HG03108 (cell line): ENCODE data around the gene PPP2R5C.

Experiments
- ATAC-seq: cut with Tn5 transposase; IDR thresholded peaks from one replicate; pipeline ENCODE4 v1.9.1; 2021; ENCODE audit warnings: moderate library complexity; ENCODE audit not compliant: unreplicated experiment

PPP2R5C gene

DNA sequence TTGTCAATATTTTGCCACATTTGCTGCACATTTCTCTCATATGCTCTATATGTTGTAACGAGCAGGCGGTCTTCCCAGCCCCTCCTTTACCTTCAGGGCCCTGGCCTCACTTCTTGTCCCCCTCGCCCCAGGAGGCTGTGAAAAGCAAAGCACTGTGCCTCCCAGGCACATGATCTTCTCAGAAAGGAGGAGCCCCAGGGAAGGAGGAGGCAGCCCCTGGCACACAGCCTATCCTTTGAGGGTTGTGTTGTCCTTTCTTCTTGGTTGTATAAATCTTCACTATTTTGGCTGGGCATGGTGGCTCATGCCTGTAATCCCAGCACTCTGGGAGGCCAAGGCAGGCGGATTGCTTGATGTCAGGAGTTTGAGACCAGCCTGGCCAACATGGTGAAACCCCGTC lies 77.0 kb downstream of the PPP2R5C start:
- no peak for ATAC-seq

DNA sequence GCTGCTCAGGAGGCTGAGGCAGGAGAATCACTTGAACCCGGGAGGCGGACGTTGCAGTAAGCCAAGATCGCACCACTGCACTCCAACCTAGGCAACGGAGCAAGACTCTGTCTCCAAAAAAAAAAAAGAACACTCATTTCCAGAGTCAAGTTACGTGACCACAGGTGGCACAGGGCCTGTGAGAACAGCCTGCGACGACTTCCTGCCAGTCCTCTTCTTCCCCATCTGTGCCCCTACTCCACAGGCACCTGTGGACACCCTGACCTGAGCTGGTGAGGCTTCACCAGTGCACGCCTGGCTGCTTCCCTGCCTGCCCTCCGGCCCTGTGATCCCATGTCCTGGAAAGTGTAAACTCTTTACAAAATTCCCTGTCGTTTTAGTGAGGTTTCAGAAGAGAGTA lies 77.7 kb downstream of the PPP2R5C start:
- peak; percentile 58 for ATAC-seq

DNA sequence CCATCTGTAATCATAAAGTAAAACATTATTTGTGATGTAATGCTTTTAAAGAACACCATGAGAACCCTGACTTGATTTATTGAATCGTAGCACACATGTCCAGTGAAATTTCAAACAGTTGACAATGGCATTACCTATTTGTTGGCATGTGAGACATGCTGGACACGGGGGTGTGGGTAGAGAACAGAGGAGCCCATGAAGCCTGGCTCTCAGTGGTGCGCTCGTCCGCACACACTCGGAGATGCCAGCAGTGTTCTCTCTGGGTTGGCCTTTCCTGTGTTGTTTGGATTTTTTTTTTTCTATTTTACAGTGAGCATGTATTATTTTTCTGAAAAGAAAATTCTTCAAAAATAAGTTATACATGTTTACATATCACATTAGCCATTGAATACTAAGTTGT lies 78.2 kb downstream of the PPP2R5C start:
- ATAC-seq, result no peak

DNA sequence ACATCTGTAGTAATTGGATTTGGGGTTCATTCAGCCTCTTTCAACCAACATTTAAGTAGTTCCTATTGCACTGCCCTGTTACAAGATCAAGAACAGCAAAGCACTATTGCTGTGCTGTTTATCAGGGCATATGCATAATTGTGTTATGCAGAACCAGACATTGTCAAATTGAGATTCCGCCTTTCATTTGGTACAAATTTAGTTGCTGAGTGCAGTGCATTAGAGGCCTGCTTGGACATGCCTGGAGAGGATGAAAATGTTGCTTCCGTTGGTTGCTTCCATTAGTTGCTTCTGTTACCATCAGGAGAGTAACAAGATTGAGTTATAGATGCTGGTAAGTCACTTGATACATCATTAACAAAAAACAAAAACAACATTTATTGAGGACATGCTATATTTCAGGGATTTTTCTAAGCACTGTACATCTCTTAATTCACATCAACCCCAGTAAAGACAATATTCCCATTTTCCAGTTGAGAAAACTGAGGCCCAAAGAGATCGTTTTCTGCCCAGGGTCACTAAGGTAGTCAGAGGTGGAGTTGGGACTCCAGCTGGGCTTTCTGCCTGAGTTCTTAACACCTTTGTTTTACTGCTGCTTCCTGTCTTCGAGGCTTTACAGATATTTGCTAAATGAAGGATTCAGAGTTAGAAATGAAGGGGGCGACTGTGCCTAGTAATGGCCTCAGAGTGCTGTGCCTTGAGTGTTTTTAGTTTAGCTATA lies 79.3 kb downstream of the PPP2R5C start:
- ATAC-seq, result no peak

DNA sequence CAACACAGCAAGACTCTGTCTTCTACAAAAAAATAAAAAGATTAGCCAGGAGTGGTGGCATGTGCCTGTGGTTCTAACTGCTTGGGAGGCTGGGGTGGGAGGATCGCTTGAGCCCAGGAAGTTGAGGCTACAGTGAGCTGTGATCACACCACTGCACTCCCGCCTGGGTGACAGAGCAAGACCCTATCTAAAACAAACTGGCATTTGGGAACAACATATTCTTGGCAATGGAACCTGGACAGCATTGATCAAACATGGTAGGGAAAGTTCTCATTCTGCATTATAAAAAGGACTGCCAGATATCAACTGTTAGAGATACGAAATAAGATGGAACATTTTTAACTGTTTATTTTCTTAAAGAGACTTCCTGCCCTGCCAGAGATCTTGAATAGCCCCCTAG lies 81.5 kb downstream of the PPP2R5C start:
- no peak for ATAC-seq

DNA sequence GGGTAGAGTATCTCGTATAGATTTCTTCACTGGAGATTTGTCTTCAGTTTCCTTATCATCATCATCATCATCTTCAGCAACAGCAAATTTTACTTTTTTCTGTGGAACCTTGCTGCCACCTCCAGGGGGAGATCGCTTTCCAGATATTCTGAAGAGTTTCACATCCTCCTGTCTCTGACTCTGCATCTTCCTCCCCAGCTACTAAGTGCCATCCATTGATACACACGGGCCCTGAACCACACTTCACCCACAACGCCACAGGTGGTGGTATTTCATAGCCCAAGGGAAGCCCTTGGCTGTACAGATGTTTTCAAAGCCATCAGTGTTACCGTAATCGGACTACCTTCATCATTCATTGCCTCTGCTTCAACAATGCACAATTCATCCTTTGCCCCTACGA lies 82.2 kb downstream of the PPP2R5C start:
- ATAC-seq, result peak; percentile 60

DNA sequence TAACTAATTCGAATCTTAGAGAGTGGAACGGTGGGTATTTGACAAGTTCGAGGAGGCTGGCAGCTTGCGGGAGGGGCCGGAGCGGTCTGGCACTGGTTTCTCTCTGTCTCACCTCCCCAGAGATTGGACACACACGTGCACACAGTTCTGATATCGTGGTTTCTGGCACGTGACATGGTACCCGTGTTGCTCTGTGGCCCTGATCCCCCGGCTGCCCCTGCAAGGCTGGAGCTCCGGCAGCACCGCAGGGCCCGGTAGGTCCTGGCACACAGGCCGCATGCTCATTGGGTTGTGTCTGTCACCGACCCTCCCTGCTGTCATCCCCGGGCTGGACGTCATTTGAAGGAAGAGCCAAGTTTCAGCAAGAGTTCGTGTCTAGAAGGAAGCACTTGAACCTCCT lies 82.7 kb downstream of the PPP2R5C start:
- ATAC-seq, result peak; percentile 25

DNA sequence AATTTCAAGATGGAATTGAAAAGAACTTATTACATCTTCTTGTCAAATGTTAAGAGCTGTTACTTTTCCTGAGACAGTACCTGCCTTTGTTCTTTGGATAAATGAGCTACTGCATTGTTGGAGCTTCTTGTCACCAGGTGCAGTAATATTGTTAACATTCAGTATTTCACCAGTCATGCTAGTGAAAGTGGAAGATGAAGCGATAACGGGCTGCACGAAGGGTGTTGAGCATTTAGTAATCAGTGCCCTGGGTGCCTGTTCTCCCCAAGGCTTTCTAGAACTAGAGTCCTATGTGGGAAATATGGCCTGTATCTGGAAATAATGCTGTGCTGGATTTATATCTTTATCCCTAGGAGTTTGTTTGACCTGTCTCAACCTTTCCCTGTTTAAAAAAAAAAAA lies 83.2 kb downstream of the PPP2R5C start:
- ATAC-seq, result no peak

DNA sequence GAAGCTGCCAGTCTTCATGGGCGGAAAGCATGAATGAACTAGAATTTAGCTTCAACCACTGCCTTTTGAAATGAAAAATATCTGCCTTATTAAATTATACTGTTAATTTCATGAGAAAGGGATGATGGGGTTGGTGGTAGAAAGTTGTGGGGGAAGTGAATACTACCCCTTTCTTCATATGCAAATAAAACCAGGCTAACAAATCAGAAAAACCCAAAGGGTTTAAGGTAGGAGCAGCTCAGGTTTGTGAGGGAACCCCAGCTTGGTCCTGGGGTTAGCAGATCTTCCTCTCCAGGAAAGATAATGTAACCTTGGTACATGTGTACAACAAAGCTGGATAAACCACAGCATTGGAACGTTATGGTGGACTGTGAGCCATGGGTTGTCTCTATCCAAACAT lies 84.0 kb downstream of the PPP2R5C start:
- no peak for ATAC-seq

DNA sequence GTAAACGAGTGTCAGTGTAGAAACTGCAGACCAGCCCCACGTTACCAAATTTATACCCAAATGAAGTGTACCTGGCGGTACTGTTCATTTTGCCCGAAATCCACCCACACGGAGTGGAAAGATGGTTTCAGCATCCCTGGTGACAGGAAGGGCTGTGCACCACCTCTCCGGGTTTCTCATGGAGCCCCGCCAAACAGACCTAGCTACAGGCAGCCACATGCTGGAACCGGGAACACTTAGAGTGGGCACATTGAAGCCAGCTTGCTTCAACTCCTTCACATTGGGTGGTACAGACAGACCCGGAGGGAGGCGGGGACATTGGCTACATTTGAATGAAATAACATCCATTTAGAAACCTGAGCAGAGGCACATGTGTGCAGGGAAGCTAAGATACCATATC lies 84.4 kb downstream of the PPP2R5C start:
- no peak for ATAC-seq

DNA sequence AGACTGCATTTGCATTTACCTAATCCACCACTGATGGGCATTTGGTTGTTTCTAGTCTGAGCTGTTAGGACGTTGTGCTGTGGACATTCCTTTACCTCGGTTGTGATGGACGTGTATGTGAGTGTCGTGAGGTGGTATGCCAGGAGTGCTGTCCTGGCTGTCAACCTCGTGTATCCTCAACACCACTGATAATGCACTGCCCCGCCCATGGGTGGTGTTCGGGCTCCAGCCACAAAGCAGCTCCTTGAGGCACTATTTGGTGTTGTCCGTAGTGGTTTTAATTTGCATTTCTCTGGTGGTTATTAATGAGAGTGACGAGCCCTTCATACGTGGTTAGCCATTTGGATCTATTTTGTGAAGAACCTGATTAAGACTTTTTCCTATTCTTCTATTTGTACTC lies 87.6 kb downstream of the PPP2R5C start:
- peak; percentile 72 for ATAC-seq

DNA sequence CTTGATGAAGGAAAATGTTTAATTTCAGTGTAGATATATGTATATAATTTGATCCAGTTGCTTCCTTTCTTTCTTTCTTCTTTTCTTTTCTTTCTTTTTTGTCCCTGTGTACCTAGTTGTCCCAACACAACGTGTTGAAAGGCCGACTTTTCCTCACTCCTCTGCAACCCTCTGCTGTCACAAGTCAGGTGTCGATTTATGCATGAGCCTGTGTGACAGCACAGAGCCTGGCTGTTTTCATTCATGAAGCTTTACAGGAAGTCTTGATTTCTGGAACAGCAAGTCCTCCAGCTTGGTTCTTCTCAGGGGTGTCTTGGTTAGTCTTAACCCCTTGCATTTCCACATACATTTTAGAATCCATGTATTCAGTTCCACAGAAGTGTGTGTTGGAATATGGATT lies 88.1 kb downstream of the PPP2R5C start:
- no peak for ATAC-seq

DNA sequence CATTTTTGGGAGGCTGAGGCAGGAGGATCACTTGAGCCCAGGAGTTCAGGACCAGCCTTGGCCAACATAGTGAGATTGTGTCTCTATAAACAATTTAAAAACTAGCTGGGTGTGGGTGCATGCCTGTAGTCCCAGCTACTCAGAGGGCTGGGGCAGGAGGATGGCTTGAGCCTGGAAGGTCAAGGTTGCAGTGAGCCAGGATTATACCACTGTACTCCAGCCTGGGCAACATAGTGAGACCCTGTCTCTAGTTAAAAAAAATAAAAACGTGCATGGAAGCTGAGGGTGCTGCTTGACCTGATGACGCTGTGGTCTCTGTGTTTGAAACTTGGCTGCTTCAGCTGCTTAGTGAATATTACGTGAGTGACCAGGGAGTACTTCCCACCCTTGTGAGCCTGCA lies 89.7 kb downstream of the PPP2R5C start:
- no peak for ATAC-seq

DNA sequence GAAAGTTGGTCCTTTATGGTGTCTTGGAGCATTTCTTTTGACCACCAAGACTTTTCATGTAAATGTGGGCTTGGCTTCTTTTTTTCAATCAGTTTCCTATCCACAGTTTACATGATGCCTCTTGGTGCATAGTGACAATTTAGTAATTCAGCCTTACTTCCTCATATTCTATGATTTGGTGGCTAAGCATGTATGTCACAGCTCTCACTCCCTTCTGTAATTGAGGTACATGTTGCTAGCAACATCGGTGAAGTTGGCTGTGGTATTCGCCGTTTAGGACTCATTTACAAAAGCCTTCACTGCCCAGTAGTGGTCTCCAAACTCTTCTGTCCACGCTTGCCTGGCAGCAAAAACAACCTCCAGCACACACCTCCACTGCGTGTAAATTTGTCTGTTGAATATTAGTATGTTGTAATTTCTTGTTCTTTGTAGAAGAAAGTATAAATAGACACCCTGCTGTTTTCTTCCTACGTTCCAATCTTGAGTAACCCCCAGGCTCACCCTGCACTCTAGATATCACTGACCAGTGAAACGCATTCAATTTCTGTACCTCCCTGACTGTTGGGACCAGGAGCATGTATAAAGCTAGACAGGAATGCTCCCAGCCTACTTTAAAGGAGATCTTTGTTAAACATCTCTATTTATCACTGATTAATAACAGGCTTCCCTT lies 90.4 kb downstream of the PPP2R5C start:
- no peak for ATAC-seq

DNA sequence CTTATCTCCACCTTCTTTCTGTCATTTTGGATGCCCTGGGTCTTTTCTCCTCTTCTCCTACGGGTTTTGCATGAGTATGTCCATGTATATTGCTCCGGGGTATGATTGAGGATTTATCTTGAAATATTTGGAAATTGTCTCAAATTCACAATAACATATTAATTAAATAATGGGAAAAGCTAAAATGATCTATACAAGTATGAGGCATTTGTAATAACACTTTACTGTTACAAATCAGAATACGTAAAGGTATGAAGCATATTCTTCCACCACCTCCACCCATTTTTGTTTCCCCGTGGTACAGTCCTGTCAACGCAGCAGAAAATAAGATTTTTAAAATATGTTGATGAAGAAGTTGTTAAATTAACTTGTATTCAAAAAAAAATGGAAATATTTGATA lies 91.3 kb downstream of the PPP2R5C start:
- no peak for ATAC-seq

DNA sequence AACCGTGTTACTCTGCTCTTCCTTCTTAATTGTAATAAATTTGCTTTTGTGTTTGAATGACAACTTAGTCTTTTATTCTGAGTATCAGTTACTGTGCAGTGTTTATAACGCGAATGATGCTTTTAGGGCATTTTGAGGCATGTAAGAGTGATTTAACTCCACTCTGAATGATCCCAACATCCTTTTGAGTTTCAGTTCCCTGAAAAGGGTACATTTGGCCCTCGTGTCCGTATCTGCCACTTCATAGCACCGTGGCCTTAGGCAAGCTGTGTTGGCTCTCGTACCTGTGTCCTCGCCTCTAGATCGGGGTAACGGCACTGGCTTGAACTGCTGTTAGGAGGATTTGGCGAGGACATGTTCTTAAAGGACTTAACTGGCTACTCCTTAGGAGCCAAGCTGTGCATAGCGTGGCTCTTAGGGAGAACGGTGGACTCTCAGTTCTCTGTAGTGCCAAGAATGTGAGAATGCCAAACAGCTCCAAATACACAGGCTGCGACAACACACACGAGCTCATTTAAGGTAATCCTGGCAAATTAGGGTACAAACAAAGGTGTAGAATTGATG lies 92.0 kb downstream of the PPP2R5C start:
- no peak for ATAC-seq

DNA sequence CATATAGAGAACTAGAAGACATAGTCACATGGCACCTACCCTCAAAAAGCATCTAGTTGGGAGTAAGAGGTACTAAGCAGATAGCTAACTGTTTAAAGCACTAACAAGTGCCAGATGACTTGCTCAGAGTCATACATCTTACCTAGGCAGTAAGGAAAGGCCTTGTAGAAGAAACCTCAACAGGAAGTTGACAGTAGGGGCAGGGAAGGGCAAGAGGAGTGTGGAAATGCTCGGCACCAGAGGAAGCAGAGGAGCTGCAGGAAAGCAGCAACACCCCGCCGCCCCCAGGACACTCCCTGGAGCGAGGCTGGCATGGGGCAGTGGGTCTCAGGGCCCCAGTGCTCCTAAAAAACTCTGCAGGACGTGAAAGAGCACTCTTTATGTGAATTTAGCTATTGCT lies 92.9 kb downstream of the PPP2R5C start:
- ATAC-seq, result no peak

DNA sequence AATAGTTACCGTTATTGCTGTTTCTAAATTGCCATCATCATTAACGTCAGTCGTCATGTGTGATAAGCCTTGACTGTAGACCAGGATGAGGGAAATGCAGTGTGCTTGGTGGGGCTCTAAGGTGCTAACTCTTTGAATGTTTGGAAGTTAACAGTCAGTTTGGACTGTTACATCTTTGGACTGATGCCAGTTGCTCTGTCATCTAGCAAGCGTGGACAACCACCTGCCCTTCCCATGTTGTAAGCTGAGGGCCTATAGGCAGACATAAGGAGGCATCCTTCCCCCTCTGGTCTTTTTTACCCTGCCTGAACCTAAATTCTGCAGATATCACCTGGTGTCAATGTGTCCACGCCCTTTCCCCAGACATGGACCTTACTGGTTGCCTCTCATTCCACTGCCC lies 94.4 kb downstream of the PPP2R5C start:
- ATAC-seq, result no peak

DNA sequence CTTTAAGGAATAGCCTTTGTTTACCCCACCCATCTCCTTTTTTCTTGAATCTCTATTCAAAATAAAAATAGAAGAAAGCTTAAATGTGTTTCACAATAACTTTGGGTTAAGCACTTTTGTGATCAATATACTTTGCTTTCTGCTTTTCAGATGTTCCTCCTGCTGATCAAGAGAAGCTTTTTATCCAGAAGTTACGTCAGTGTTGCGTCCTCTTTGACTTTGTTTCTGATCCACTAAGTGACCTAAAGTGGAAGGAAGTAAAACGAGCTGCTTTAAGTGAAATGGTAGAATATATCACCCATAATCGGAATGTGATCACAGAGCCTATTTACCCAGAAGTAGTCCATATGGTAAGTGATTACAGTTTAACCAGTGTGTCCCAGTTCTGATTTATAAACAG lies 95.0 kb downstream of the PPP2R5C start:
- no peak for ATAC-seq

DNA sequence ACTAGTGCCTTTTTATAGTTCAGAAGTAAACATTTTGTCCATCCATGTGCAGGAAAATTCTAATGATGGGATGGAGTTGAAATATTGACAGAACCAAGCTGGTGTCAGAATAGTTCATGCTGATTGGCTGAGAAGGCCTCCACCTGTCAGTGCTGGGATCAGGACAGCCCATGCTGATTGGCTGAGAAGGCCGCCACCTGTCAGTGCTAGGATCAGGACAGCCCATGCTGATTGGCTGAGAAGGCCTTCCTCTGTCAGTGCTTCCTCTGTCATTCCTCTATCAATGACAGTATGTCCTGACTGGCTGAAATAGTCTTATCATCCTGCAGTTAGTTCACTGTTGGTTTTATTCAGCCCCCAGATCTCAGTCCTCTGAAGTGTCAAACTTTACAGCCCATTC lies 95.7 kb downstream of the PPP2R5C start:
- ATAC-seq, result no peak

DNA sequence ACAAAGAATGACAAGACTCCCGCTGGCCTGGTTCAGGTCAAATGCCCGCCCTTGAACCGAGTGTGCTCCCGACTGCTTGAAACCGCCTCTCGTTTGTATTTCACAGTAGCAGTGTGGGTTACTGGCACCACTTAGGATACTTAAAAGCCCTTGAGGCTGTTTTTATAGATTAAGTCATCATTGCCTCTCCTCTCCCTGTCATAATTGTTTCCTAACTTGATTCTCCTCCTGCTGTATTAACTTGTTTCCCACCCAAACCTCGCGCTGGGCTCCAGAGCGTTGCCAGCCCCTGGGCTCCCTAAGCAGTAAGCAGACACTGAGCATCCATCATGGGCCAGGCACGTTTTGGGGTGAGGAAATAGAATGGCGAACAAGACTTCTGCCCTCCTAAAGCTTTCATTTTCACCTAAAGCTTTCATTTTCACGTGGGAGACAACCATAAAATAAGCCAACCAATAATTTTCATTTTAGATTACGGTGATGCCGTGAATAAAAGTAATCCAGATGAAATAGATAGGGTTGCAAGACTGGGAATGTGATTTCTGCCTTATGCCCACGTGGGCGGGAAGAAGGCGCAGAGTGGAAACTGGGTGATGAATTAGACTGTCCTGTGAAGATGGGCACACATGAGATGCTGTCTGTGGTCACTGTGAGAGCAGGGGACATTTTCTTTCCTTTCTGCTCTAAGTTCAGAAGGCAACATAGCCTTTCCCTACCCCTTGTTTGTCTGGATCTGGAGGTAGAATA lies 97.5 kb downstream of the PPP2R5C start:
- ATAC-seq, result no peak

DNA sequence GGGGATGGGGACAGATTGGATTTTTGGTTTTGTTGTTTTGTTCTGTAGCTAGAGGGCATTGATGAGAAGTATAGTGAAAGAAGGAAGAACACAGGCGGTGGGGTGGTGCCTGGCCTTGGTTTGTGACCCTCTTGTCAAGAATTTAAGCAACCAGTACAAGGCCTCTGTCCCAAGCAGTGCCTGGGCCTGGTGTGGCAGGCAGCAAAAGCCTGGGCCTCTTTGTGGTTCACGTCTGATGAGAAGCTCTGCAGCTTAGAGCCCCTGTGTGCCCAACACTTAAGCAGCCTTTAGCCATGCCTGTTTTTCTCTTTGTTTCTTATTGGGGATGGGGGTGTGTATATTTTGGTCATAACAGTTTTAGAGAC lies 98.0 kb downstream of the PPP2R5C start:
- no peak for ATAC-seq
